K562 (cell line): ENCODE measurements around the gene IL23R. TPM values are rescaled to one million over a fixed set of nuclear protein-coding genes. Genes with fewer than 3 reads are reported as not detected.

Source experiments
- ATAC-seq: fragments of 200-7000 bp; cut with Tn5 transposase; 3 replicates; pipeline ENCODE4 v1.9.1; 2020; ENCODE audit warnings: moderate library complexity
- Bru-seq: library from RNA; stranded (reverse); fragments of 400-500 nt; gene quantifications from one replicate; lab custom pipeline; 2021; lab: Mats Ljungman, UMichigan
- BruChase-seq, 2 experiments: library from RNA; stranded (reverse); fragments of 400-500 nt; gene quantifications; one replicate each; lab custom pipeline; 2021; lab: Mats Ljungman, UMichigan
- BruUV-seq: library from RNA; stranded (reverse); fragments of 400-500 nt; replicated peaks from 2 replicates; lab custom pipeline; 2021; lab: Mats Ljungman, UMichigan
- CTCF ChIA-PET: fragments of 300-600 bp; formaldehyde crosslinking; extraction: SDS; loops from one replicate; lab custom pipeline; 2021; ENCODE audit warnings: low intra/inter-chr PET ratio; lab: Yijun Ruan, JAX
- POLR2A ChIA-PET: fragments of 300-600, 350-650 bp; sonication (Branson Sonifier 250); formaldehyde crosslinking; extraction: SDS; loops from one replicate; lab custom pipeline; 2021; ENCODE audit warnings: antibody characterized with exemption, inconsistent platforms; lab: Yijun Ruan, JAX
- DNase-seq, 4 experiments: peaks; one replicate each; pipeline versions ENCODE4 v3.0.0 to v3.0.0-alpha.2; 2011 to 2018; ENCODE audit warnings: low spot score in 3 of 4, mixed read lengths in 3 of 4; ENCODE audit errors: extremely low read depth in 1 of 4
- FAIRE-seq: peaks from 2 replicates; lab custom pipeline; 2011; peaks lifted over from hg19 to GRCh38; lab: Jason Lieb, UNC
- H2AFZ ChIP-seq: 2 replicates; pipeline ENCODE4 v1.6.0; 2011; ENCODE audit warnings: low read depth, low read length, control low read depth, inconsistent platforms
- H3K27ac ChIP-seq: fragments of 200-600 bp; 3 replicates; pipeline ENCODE4 v1.8.0; 2011; ENCODE audit warnings: low read depth, mild to moderate bottlenecking, control low read depth, inconsistent platforms, low read length, moderate library complexity, mixed read lengths; ENCODE audit errors: extremely low read depth
- H3K27me3 ChIP-seq, 2 experiments: fragments of 300-600 bp in 1 of 2; 2 replicates in 1 of 2; 3 replicates in 1 of 2; pipeline versions ENCODE4 v1.6.0 to v1.8.0; 2011; ENCODE audit warnings: inconsistent platforms in 2 of 2, low read length in 2 of 2, mild to moderate bottlenecking in 1 of 2, mixed read lengths in 1 of 2, moderate library complexity in 1 of 2; ENCODE audit not compliant: control insufficient read depth in 2 of 2, insufficient read depth in 2 of 2
- H3K36me3 ChIP-seq: fragments of 300-600 bp; 3 replicates; pipeline ENCODE4 v1.8.0; 2011; ENCODE audit warnings: mild to moderate bottlenecking, low read length, inconsistent platforms; ENCODE audit not compliant: control insufficient read depth, insufficient read depth
- H3K4me1 ChIP-seq, 2 experiments: fragments of 200-600 bp in 1 of 2; replicated peaks in 1 of 2; 2 replicates in 1 of 2; 3 replicates in 1 of 2; pipeline versions ENCODE4 v1.5.1 to v1.8.0; 2011; ENCODE audit warnings: inconsistent platforms in 2 of 2, low read length in 2 of 2, mild to moderate bottlenecking in 1 of 2, mixed read lengths in 1 of 2, moderate library complexity in 1 of 2; ENCODE audit not compliant: control insufficient read depth in 2 of 2, insufficient read depth in 2 of 2
- H3K4me2 ChIP-seq: 2 replicates; pipeline ENCODE4 v1.6.1; 2011; ENCODE audit warnings: low read length, control low read depth, inconsistent platforms, mixed read lengths; ENCODE audit not compliant: insufficient read depth
- H3K4me3 ChIP-seq: fragments of 200-600 bp; sonication (generic), shearing (Covaris generic); 2 replicates; pipeline ENCODE4 v1.5.1; 2016; ENCODE audit warnings: control low read depth, inconsistent platforms
- H3K79me2 ChIP-seq: fragments of 200-600 bp; 3 replicates; pipeline ENCODE4 v1.8.0; 2011; ENCODE audit warnings: low read length, inconsistent platforms; ENCODE audit not compliant: control insufficient read depth, insufficient read depth
- H3K9ac ChIP-seq, 2 experiments: 2 replicates each; pipeline versions ENCODE4 v1.6.0 to v1.6.1; 2011; ENCODE audit warnings: low read depth in 2 of 2, low read length in 2 of 2, control low read depth in 1 of 2, inconsistent platforms in 1 of 2, mild to moderate bottlenecking in 1 of 2, mixed read lengths in 1 of 2; ENCODE audit not compliant: insufficient read depth in 1 of 2
- H3K9me1 ChIP-seq: one replicate; pipeline ENCODE4 v1.6.0; 2011; ENCODE audit warnings: inconsistent platforms, mild to moderate bottlenecking, low read length, moderate library complexity; ENCODE audit not compliant: control insufficient read depth, insufficient read depth
- H3K9me3 ChIP-seq: replicated peaks from 2 replicates; pipeline ENCODE4 v1.5.1; 2011; ENCODE audit warnings: low read depth, low read length, inconsistent platforms; ENCODE audit not compliant: control insufficient read depth, insufficient read depth
- H4K20me1 ChIP-seq: replicated peaks from 2 replicates; pipeline ENCODE4 v1.6.1; 2011; ENCODE audit warnings: low read length, inconsistent platforms, mixed read lengths; ENCODE audit not compliant: control insufficient read depth, insufficient read depth
- ETS2 ChIP-seq: IDR thresholded peaks from 2 replicates; pipeline ENCODE4 v1.6.1; 2016; ENCODE audit warnings: borderline replicate concordance, missing genetic modification characterization, mild to moderate bottlenecking, moderate library complexity, missing compliant biosample characterization; ENCODE audit not compliant: poor library complexity, severe bottlenecking
- LEF1 ChIP-seq: fragments of 450-650 bp; IDR thresholded peaks from 2 replicates; pipeline ENCODE4 v1.6.1; 2016; ENCODE audit warnings: mild to moderate bottlenecking
- MEIS2 ChIP-seq: fragments of 450-650 bp; IDR thresholded peaks from 2 replicates; pipeline ENCODE4 v1.6.1; 2014; ENCODE audit warnings: mild to moderate bottlenecking; ENCODE audit not compliant: partially characterized antibody
- PKNOX1 ChIP-seq: fragments of 450-650 bp; IDR thresholded peaks from 2 replicates; pipeline ENCODE4 v1.6.1; 2016
- ZNF639 ChIP-seq, 2 experiments: fragments of 200-800 bp in 1 of 2; sonication (Bioruptor generic) in 1 of 2; sonication (generic) in 1 of 2; formaldehyde crosslinking in 1 of 2; IDR thresholded peaks in 1 of 2; conservative IDR thresholded peaks in 1 of 2; 2 replicates each; pipeline versions ENCODE4 v1.5.0 to v1.6.1; 2016 to 2020; ENCODE audit warnings: missing compliant biosample characterization in 1 of 2, missing genetic modification characterization in 1 of 2, missing genetic modification reagents in 1 of 2
- WGBS: fragments of 100-300 bp; shearing (Covaris generic); methylation state at CpG from one replicate; pipeline ENCODE4 v1.1.6; 2016; ENCODE audit warnings: low coverage, mixed read lengths; ENCODE audit not compliant: insufficient coverage; ENCODE audit errors: missing lambda C conversion rate; 5-methylcytosine and 5-hydroxymethylcytosine counted together
- in situ Hi-C: fragments of 300-500 bp; cut with MboI; formaldehyde crosslinking; loops from 4 replicates; pipeline ENCODE4 v1.15.0; 2018; ENCODE audit warnings: inconsistent platforms, mixed read lengths
- intact Hi-C: fragments of 100-400 bp; cut with micrococcal nuclease; formaldehyde crosslinking; loops from 2 replicates; pipeline ENCODE4 v1.14.2; 2022
- long read RNA-seq, 3 experiments: library from polyadenylated mRNA in 2 of 3; library from RNA in 1 of 3; unstranded in 2 of 3; stranded (forward) in 1 of 3; transcript quantifications; one replicate each; pipeline ENCODE4 v2.0.0, GENCODE V29; 2019 to 2022
- polyA minus RNA-seq, 3 experiments: library from RNA; depleted of rRNA, polyadenylated mRNA; stranded (reverse); fragments of >200 nt; gene quantifications; 2 replicates each; pipeline ENCODE4 v1.2.3, GENCODE V29; 2011
- polyA plus RNA-seq, 8 experiments: library from polyadenylated mRNA; depleted of rRNA in 4 of 8; stranded (reverse) in 5 of 8; unstranded in 3 of 8; fragments of >200 nt; fragmentation: Nextera tagmentation in 2 of 8; fragmentation: Illumina TruSeq in 1 of 8; extraction: Ambion mirVana in 2 of 8; extraction: Trizol in 1 of 8; gene quantifications; 2 replicates each; pipeline versions ENCODE4 v1.2.1 to v1.2.3, GENCODE V29; 2011 to 2014; ENCODE audit warnings: inconsistent platforms in 1 of 8, missing spikeins in 1 of 8
- total RNA-seq, 7 experiments: library from RNA; depleted of rRNA in 6 of 7; stranded (reverse); fragments of >200 nt in 6 of 7; fragmentation: Illumina TruSeq in 2 of 7; extraction: Trizol in 2 of 7; gene quantifications; 2 replicates each; pipeline versions ENCODE4 v1.2.1 to v1.2.3, GENCODE V29; 2011 to 2021; ENCODE audit warnings: low replicate concordance in 1 of 7

The IL23R gene
- 7.6 and 32.5 TPM in 2 replicates for total RNA-seq (2011; cell fraction: chromatin; rRNA removed; ENCODE audit: low replicate concordance)
- 3.3 and 8.6 TPM in 2 replicates for total RNA-seq (2011; cell fraction: nucleolus; rRNA removed)
- total RNA-seq (2011; cell fraction: nucleoplasm; rRNA removed): 12.7 and 14.7 TPM in 2 replicates
- total RNA-seq (2014; rRNA removed): 22.8 and 23.0 TPM in 2 replicates
- total RNA-seq (2014; rRNA removed; fragmentation: Illumina TruSeq; extraction: Trizol): 50.3 and 64.1 TPM in 2 replicates
- total RNA-seq (2015; rRNA removed; fragmentation: Illumina TruSeq; extraction: Trizol): 51.0 and 52.7 TPM in 2 replicates
- total RNA-seq (2021): 23.8 and 24.7 TPM in 2 replicates
- polyA plus RNA-seq (2011; rRNA removed): 4.4 and 25.7 TPM in 2 replicates
- polyA plus RNA-seq (2011; cell fraction: cytosol; rRNA removed): 0.69 and 13.2 TPM in 2 replicates
- polyA plus RNA-seq (2011; cell fraction: nucleus; rRNA removed): 0.92 and 9.7 TPM in 2 replicates
- polyA plus RNA-seq (2012): 13.3 and 38.2 TPM in 2 replicates
- polyA plus RNA-seq (2014; fragmentation: Illumina TruSeq; extraction: Trizol): 34.8 and 38.9 TPM in 2 replicates
- 1 to 10 TPM; 5.5 to 7.0 TPM for polyA plus RNA-seq (2014; fragmentation: Nextera tagmentation; extraction: Ambion mirVana)
- polyA plus RNA-seq (2014; rRNA removed): 17.2 and 22.0 TPM in 2 replicates
- polyA minus RNA-seq (2011; rRNA and poly(A)+ RNA removed): 5.8 and 59.8 TPM in 2 replicates
- polyA minus RNA-seq (2011; cell fraction: cytosol; rRNA and poly(A)+ RNA removed): 2.8 and 10.3 TPM in 2 replicates
- 1.2 and 25.8 TPM in 2 replicates for polyA minus RNA-seq (2011; cell fraction: nucleus; rRNA and poly(A)+ RNA removed)
- percentile 76 among the genes with signal in this experiment for Bru-seq, nascent RNA
- BruChase-seq, experiment 1, labeled RNA remaining after a 2-hour chase: percentile 73 among the genes with signal in this experiment
- BruChase-seq, experiment 2, labeled RNA remaining after a 6-hour chase: percentile 74 among the genes with signal in this experiment
- long read RNA-seq, experiment 1, transcript IL23R-203 (6 exons, 1,295 nt): major isoform, 5 of 24 reads
- long read RNA-seq, experiment 1, partial matches to known transcripts: 3 of 24 reads
- long read RNA-seq, experiment 1, other reads (novel, unspliced or antisense): 14 of 24 reads
- long read RNA-seq, experiment 2, partial matches to known transcripts: 1 of 15 reads
- long read RNA-seq, experiment 2, other reads (novel, unspliced or antisense): 10 of 15 reads
- long read RNA-seq, experiment 3, transcript IL23R-203 (6 exons, 1,295 nt): major isoform, 7 of 11 reads
- long read RNA-seq, experiment 3, partial matches to known transcripts: 1 of 11 reads
- long read RNA-seq, experiment 3, other reads (novel, unspliced or antisense): 3 of 11 reads

- 38% methylated on average over 4 of the region's 4 CpGs for WGBS
- DNase-seq: no peak
Observed at GRCh38 chr1:67166196-67166595, at the start of gene IL23R. Gene IL23R, plus strand, starts transcription at chr1:67166454. Its CDS starts 1,667 bp downstream, at chr1:67168121.

More at GRCh38 chr1:67166196-67166595, at the start of gene IL23R:
- BruUV-seq: no TSS peak
- Histone ChIP-seq H3K4me2 (no peak within 1 kb of the TSS), H3K36me3 (no peaks in the 10 kb centered on the region), H3K9me1 (no peaks in the 10 kb centered on the region), H4K20me1 (no peaks in the 10 kb centered on the region), H3K9me3 (no peaks in the 10 kb centered on the region), H3K27me3 (no peaks in the 10 kb centered on the region), H3K4me3 (no peak within 1 kb of the TSS), H2AFZ (no peak within 1 kb of the TSS; the same call in none of the 2 replicates), H3K27ac (no peak within 1 kb of the TSS), H3K79me2 (no peaks in the 10 kb centered on the region), H3K4me1 (peaks cover 0 to 7% of the 10 kb centered on the region in 2 experiments; a peak in 2 of 5 replicates), H3K9ac (no peak within 1 kb of the TSS)
- ChIA-PET CTCF (no interaction called here), POLR2A (interaction anchor here (0.9 to 1.2 kb wide), 2 partner anchors 19 to 24 kb away, joined by 3 to 4 read pairs; no protein-coding TSS in a partner anchor)
- in situ Hi-C loops (no loop called here), intact Hi-C loops (no loop called here)
- no peak for FAIRE-seq
- ATAC-seq: no peak
- TF ChIP-seq ZNF639 (CRISPR knock-in tag; conservative IDR thresholded peaks at IDR 0.05 in 1 of 2, IDR thresholded peaks at IDR 0.05 in 1 of 2) (no peak), PKNOX1 (peak; percentile 22; the same call in 1 of the 2 replicates), ETS2 (tag) (no peak), LEF1 (no peak), MEIS2 (peak; percentile 48)
